RCC 7860 (cell line): ENCODE data around the gene VAMP2.
A peak's percentile ranks its signal among the peaks of the same experiment; 100 is the strongest.

Experiments
- DNase-seq: peaks from one replicate; pipeline ENCODE4 v3.0.0-alpha.2; 2015; ENCODE audit warnings: low spot score
- FAIRE-seq: peaks from 2 replicates; lab custom pipeline; 2012; peaks lifted over from hg19 to GRCh38; lab: Jason Lieb, UNC

VAMP2 gene, protein sequence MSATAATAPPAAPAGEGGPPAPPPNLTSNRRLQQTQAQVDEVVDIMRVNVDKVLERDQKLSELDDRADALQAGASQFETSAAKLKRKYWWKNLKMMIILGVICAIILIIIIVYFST

DNA sequence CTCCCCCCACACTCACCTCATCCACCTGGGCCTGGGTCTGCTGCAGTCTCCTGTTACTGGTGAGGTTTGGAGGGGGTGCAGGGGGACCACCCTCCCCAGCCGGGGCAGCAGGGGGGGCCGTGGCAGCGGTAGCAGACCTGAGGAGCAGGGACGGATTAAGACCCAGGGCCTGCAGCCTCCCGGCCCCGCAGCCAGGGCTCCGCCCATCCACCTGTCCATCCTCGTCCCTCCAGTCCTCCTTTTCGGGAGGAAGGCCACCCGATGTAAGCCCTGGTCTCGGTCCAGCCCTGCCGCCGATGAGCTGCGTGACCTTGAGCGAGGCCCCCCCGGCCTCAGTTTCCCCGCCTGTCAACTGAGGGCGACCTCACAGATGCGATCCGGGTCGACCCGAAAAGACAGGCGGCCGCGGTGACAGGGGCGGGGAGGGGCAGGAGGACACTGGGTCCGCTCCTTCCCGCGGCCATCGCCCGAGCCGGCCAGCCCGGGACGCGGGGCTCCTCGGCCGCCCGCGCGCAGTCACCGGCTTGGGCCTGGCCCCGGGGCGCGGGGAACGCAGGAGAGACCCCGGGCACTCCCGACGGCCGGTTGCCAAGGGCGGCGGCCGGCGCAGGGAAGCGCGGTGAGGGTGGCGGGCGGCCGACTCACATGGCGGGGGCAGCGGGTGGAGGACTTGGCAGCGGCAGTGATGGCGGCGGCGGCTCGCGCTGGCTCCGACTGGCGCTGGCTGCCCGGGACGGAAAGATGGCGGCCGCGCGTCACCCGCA lies at the start of gene VAMP2:
Gene VAMP2, minus strand, starts transcription at position 716 of the 764 bp plus-strand sequence. Its CDS starts 69 bp downstream, at position 647.
- DNase-seq: no peak
- no peak for FAIRE-seq

DNA sequence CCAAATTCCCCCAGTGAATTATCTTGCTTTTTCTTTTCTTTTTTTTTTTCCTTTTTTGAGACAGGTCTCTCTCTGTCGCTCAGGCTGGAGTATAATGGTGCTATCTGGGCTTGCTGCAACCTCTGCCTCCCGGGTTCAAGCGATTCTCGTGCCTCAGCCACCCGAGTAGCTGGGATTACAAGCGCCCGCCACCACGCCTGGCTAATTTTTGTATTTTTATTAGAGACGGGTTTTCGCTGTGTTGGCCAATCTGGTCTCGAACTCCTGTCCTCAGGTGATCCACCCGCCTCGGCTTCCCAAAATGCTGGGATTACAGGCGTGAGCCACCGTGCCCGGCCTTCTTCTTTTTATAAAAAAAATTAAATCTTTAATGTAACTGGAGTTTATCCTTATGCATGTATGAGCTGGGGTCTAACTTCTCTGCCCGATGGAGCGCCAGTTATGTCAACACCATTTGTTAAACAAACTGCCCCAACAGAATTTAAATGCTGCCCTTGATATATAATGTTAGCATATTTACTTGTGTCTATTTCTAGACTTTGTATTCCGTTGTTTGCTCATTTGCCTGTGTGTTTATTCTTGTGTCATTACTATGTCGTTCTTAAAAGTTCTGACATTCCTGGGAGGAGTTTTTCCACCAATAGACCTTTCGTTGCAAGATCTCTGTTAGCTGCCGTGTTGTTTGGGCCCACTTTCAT lies 48.2 kb upstream of the VAMP2 start:
- DNase-seq: no peak
- FAIRE-seq: no peak

DNA sequence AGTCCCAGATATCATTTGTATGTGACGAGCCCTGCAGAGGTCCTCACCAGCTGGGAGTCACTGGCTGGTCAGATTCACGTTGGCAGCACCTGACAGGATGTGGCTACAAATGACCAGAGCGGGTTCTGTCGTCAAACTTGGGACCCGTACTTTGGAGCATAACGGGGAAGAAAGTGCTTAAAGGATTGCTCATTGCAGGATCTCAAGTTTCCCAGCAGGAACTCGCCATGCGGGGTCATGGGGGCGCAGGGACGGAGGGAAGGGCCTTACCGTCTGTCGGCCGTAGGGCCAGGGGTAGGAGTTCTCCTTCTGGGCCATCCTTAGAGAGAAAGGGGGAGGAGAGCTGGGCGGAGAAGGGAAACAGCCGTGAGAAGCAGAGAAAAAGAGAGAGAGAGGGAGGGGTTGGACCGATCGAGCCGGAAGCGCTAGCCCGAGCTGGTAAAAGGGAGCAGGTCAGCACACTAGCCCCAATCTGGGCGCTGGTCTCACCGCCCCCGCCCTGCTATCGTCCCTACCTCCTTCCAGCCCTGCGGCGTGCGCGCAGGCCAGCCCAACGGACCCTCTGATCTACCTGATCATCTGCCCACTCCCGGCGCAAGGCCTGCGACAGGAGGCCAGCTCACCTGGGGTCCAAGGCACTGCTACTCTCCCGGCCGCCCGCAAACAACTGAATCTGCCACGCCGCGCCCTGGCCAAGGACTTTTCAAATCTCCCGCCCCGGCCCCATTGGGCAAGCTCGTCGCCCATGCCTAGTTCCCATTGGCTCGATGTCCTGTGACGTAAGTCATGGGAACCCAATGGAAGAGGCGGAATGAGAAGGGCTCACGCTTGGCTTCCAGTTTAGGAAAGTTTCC lies 47.4 kb upstream of the VAMP2 start, which contains the start of gene AURKB:
Gene AURKB, minus strand, starts transcription at position 669 of the 854 bp plus-strand sequence. Its CDS starts 351 bp downstream, at position 318.
- FAIRE-seq: peak; percentile 87
- peak; percentile 86 for DNase-seq

DNA sequence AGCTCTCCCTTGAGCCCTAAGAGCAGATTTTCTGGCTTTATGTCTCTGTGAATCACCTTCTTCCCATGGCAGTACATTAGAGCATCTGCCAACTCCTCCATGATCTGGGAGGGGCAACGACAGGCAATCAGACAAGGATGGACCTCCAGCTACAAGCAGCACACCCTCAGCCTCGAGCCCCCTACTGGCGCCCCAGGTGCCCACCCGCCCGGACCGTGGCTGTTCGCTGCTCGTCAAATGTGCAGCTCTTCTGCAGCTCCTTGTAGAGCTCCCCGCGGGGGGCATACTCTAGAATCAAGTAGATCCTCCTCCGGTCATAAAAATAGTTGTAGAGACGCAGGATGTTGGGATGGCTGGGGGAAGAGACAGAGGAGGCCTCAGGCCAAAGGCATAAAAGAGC lies 43.8 kb upstream of the VAMP2 start:
- FAIRE-seq: no peak

DNA sequence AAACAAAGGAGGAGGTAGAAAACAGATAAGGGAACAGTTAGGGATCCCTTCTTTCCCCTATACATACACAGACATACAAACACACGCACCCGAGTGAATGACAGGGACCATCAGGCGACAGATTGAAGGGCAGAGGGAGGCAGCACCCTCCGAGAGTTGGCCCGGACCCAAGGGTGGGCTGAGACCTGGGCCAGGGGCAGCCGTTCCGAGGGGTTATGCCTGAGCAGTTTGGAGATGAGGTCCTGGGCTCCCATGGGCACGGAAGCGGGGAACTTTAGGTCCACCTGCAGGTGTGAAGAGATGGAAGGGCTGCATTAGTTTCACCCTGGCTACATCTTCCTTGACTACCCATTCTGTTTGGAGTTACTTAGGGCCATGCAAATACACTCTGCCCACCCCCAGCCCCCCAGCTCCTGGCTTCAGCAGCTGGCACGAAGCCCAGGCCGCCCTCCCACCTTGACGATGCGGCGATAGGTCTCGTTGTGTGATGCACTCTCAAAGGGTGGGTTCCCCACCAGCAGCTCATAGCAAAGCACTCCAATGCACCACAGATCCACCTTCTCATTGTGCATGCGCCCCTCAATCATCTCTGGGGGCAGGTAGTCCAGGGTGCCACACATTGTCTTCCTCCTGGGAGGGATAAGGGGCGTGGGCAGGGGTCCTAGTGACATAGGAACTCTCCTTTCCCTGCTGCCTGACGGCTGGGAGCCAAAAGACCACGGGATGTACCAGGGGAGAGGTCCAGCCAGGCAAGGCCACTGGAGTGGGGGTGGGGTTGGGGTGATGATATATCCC lies 42.2 kb upstream of the VAMP2 start:
- DNase-seq: no peak
- no peak for FAIRE-seq

More for the DNA sequence above, 43.8 kb upstream of the VAMP2 start:
- no peak for DNase-seq

DNA sequence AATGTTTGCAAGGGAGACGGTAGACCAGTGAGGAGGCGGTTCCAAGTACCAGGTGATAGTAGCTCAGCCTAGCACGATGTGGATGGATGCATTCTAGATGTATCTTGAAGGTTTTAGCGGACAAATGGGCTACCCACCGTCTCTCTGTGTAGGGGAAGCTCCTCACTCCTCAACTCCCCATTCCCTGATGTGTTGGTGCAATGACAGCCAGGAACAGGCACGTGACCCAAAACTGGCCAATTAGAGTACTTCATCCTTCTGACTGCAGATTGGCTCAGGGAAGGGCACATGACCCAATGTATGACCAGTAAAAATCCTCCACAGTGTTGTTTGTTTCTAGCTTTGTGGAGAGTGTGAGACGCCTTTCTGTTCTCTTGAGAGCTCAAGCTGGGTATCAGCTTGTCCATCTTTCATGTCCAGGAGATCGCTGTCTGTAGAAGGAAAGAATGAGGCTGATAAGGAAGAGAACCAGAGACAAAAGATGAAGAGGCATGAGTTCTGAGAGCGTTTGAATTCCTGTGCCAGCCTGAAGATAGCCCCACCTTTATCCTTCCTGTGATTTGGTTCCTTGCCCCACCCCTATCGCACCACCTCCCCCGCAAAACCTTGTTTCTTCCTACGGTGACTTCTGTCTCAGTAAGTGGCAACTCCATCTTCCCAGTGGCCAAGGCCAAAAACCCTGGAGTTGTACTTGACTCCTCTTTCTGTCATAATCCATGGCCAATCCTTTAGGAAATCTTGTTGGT lies 29.5 kb upstream of the VAMP2 start:
- peak; percentile 64 for DNase-seq

DNA sequence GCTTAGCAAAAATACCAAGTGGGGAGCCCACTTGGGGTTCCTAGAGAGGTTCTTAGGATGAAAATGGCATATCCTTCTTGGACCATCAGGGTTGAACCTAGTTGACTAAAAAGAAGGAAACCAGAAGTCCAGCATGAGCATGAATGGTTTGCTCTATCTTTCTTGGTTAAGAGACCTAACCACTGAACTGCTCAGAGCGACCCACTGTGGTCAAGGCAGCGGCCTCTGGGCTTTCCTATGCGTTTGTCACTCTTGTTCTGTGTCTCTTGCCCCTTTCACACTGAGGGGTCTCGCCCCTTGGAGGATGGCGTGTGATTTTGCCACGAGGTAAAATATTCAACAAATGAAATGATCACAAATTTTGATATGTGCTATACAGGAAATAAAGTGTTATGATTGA lies 27.8 kb upstream of the VAMP2 start:
- FAIRE-seq (no peak), DNase-seq (no peak)

More for the DNA sequence above, 29.5 kb upstream of the VAMP2 start:
- FAIRE-seq: no peak

DNA sequence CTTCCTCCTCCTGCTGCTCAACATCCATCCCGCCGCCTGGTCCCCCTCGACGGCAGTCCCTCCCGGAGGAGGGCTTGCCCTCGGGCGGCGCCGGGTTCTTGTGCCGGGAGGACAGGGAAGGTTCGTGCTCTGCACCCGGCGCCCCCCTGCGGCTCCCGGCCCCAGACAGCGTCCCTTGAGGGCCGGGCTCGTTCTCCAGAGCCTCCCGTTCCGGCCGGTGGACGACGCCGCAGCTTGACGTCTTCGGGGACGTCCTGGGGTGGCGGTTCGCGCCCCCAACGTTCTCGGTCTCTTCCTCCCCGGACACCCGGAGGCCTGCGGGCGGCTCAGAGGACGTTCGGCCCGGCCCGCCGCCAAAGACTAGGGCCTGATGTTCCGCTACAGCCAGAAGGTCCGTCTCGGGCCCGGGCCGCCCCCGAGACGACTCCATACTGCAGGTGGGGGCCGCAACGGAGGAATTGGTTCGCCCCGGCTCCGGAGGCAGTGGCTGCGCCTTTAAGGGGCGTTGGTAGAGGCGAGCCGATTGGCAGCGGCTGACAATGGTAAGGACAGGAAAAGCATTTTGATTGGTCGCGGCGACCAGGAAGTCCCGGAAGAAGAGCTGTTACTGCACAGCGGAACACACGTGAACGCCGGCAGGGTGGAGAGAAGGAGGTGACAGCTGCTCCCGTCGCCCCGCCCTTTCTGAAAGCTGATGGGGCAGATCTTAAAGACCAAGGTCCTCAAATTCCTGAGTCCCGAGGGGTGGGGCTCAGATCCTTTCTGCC lies 27.1 kb upstream of the VAMP2 start, which contains the start of gene BORCS6:
Gene BORCS6, minus strand, starts transcription at position 470 of the 767 bp plus-strand sequence. Its CDS starts 40 bp downstream, at position 430.
- peak; percentile 97 for DNase-seq
- peak; percentile 79 for FAIRE-seq

DNA sequence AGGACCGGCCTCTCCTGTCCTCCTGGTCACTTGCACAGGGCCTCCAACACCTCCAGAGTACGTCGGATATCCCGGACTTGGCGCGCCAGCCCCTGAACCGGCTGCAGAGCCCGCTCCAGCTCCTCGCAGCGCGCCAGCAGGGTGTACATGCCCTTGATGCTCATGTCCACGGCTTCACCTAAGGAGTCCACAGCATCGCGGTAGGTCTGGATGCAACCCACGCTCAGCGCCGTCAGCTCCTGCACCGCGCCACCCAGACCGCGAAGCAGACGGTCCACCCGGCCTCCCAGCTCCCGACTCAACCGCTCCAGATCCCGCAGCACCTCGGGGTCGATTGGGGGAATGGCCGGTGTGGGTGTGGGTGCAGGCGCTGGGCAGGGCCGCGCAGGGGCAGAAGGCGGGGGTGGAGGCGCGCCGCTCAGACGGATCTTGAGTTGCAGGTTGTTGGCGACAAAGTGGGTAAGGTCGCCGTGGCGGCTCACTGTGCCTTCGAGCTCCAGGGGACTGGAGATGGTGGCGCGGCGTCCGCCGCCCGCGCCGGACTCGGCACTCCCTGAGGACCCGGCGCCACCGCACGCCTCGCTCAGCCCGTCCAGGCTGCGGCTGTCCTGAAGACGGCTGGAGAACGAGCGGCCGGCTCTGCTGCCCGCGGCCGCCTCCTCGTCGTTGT lies 26.4 kb upstream of the VAMP2 start:
- DNase-seq: no peak
- FAIRE-seq: no peak

DNA sequence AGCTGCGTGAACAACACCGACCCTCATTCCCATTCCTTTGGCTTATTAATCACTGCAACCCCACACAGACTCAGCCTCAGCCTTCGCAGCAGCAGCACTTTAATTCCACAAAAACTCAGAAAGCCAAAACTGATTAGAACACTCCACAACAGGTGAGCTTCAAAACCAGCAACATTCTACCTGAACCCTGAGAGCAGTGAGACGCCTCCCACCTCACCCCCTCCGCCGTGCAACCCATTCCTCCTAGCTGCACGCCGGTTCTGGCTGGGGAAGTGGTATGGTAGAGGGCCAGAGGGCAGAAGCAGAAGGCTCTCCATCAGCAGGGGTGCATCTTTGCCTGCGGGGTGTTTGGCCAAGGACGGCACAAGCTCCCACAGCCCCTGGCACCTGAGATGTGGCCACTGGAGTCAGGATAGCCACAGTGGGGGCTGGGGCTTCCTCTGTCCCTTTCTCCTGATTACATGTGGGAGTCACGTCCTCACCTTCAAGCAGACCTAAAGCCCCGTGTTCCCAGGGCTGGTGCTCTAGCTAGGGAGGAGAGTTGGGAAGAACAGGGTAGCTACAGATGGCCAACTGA lies 25.6 kb upstream of the VAMP2 start:
- FAIRE-seq (no peak), DNase-seq (no peak)

DNA sequence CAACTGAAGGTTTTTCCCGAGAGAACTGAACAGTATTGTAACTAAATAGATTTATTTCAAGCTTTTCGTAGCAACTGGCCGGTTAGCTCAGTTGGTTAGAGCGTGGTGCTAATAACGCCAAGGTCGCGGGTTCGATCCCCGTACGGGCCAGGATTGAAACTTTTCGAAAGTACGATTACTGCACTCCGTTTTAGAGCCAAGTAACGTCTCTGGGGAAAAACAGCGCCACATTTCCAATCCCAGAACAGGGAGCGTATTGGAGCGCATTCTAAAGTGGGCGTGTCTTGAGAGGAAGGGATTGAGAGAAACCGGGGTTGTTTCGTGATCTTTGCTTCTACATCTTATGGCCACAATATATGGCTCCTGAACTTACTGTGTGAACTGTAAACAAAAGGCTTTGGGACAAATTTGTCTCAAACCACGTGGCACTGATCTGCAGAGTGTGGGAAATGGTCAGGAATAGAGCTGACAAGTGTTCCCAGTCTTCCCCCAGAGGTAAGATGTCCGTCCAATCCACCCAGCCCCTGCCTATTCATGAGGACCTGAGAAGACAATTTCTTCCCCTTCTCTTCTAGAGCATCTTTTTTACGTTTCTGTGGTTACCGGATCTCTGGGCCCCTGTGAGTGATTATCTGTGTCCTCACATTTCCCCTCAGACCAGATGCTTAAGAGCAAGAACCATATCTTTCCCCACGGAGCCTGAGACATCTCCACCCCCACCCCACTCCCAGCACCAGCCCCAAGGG lies 24.9 kb upstream of the VAMP2 start:
- peak; percentile 94 for FAIRE-seq
- DNase-seq: peak; percentile 99

DNA sequence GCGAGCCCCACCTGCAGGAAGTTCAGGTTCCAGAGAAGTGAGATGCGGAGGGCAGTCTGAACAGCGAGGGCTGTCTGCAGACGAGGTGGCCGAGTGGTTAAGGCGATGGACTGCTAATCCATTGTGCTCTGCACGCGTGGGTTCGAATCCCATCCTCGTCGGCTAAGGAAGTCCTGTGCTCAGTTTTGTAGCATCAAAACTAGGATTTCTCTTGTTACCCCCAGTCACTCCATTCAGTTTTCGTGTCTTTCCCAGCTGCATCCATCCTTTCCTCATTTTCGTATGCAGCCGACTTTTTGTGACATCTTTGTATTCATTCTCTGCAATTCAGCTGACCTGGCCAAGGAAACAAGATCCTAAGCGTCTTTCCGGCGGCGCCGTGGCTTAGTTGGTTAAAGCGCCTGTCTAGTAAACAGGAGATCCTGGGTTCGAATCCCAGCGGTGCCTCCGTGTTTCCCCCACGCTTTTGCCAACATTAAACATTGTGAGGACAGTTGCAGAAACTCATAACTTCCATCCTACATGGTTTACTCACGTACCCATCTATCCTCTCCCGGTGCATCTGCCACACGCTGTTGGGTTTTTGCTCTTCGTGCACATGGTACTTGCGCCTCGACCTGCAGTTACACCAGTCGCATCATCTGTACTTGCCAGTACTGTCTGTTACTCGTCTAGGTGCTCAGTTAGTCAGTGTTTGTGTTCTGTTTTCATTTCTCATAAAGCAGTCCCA lies 24.2 kb upstream of the VAMP2 start:
- FAIRE-seq (peak; percentile 65), DNase-seq (peak; percentile 98)

DNA sequence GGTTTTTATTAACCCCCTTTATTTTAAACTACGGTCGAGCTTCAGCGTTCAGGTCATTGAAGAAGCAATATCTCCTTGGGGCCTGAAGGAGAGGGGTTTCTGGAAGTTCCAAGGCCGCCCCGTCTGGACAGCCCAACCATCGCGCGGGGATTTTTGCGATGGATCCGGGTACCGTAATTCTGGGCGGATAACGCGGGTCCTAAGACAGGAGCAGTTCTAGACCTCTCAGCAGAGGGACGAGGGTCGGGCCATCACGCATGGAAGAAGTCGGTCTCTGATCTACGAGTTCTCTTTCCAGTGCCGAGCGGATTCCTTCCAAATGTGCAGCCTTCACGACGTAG lies 23.7 kb upstream of the VAMP2 start:
- FAIRE-seq (no peak), DNase-seq (no peak)

DNA sequence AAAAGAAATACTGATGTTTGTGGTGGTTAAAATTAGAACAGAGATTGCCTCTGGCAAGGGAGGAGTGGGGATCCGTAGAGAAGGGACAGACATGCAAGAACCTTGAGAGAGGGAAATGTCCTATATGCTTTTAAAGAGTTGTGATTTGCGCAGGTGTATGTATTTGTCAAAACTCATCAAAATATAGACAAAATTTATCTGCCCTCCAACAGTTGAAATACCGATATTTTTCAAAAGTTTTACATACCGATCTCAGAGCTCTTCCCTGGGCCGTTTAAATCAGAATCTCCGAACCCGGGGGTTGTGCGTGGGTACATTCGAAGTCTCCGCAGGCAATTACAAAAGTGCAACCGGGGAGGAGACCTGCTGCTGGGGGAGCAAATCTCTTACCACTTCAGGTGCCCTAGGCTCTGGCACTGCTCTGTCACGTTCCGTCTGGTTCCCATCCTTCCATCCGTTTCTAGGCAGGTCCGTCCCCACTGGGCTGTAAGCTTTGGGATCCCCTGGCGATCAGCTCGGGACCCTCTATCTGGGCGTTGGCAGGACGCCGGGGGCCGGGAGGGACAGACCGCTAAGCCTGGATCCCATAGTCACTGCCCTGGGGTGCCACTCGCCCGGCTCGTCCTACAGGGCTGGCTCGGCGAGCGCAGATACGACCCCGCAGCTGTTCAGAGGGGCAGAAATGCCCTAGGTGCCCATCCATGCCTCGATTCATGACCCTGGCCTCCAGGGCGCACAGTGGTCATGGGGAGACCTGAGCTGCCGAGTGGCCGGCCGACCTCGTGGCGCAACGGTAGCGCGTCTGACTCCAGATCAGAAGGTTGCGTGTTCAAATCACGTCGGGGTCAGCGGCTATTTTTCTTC lies 23.1 kb upstream of the VAMP2 start:
- no peak for FAIRE-seq
- peak; percentile 72 for DNase-seq

DNA sequence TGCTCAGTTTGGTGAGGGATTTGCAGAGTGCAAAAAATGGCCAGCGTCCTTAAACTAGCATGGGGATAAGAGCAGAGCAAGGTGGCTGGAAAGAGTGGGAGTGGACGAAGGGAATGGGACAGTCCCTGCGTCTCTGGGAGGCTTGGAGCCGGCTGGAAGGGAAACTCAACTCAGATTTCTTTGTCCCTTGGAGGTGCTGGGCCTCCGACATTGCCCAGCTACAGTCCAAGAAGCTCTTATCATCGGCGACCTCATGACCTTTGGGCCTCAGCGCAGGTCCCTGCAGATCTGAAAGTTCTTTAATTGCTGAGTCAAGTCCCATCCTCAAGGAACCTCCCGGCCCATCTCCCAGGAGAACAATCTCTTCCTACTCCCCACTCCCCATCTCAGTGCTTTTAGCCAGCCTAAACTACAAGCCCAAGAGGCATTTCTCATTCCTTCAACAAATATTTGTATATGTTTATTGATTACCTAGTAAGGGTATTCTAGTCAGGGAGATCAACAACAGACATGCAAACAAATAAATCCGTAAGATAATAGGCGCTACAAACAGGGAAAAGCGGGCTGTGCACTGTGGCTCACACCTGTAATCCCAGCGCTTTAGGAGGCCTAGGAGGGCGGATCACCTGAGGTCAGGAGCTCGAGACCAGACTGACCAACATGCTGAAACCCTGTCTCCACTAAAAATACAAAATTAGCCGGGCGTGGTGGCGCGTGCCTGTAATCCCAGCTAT lies 14.4 kb upstream of the VAMP2 start:
- DNase-seq (no peak), FAIRE-seq (no peak)
